ENCODE measurements around the gene HGFAC.

The HGFAC gene

DNA sequence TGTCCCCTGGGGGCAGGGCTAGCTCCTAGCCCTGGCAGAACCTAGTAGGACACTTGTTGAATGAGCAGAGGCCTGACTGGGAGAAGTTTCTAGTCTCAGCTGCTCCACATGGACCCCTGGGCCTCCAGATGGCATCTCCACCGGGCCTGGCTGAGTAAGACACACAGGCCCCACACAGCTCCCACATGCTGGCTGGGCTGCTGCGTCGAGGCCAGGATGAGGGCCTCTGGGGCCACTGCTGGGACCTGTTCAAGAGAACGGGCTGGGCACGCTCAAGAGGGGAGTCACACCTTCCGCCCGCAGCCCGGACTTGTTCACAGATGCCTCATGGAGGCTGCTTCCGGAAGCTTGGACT, 4.2 kb upstream of the HGFAC start:
- no peak overlapping the region for H3K4me3 Mint-ChIP-seq
- intact Hi-C loops (cut with micrococcal nuclease): no loop called here
- H3K27ac Mint-ChIP-seq: no peak overlapping the region
- H3K9me3 Mint-ChIP-seq: no peaks in the 10 kb centered on the region
- peaks cover 6% of the 10 kb centered on the region for H3K27me3 Mint-ChIP-seq
- peaks cover 6% of the 10 kb centered on the region for H3K36me3 Mint-ChIP-seq (ENCODE audit: low read depth)
- H3K4me1 Mint-ChIP-seq (ENCODE audit: low read depth): peaks cover 28% of the 10 kb centered on the region

DNA sequence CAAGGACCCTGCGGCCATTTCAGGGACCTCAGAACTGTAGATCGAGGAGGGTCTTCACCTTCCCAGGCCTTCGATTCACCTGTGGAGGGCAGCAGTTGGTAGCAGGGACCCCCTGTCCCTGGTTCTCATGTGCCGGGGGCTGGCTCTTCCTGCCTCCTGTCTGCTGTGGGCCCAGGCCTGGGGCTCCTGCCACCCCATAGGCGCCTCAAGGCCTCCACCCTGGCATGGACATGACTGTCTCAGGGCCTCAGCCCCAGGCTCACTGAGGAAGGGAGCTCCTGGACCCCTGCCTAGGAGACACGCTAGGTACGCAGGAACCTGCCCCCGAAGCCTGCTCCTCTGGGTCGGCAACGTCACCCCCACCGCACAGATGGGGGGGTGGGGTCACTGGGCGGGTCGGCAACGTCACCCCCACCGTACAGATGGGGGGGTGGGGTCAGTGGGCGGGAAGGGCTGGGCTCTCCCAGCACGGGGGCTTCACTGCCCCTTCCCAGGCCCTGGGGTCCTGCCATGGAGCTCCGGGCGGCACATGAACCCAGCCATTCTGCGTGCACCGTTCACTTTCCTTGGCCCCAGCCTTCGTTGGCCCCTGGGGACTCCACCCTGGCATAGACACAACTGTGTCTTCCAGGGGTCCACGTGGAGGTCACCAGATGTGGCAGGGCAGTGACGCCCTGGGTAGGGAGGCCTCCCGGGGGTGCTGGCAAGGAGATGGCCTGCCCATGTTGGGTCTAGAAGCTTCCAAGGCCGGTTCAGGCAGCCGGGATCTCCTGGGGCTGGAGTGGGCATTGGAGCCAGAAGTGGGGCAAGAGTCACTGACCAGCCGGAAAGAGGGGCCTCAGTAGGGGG, 3.5 kb upstream of the HGFAC start:
- Mint-ChIP-seq H3K27me3 (peaks cover 6% of the 10 kb centered on the region), H3K27ac (no peak overlapping the region), H3K4me3 (no peak overlapping the region), H3K9me3 (no peaks in the 10 kb centered on the region), H3K36me3 (ENCODE audit: low read depth) (peaks cover 6% of the 10 kb centered on the region), H3K4me1 (ENCODE audit: low read depth) (peaks cover 28% of the 10 kb centered on the region)
- intact Hi-C loops (cut with micrococcal nuclease): no loop called here

DNA sequence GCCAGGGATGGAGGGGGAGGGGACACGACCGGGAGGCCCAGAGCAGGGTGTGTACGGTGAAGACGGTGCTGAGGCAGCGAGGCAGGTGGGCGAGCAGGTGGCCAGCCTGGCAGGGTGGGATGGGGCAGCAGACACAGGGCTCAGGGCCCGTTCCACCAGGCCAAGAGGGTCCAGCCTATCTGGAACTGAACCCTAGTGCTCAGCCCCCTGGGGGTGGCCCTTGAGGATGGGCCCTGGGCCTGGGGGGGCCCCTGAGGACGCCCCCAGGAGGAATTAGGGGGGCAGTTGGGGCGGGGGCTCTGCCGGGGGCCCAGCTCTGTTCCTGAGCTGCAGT, 3.0 kb upstream of the HGFAC start:
- H3K4me1 Mint-ChIP-seq (ENCODE audit: low read depth): peaks cover 28% of the 10 kb centered on the region
- peaks cover under 1% of the 10 kb centered on the region for H3K36me3 Mint-ChIP-seq (ENCODE audit: low read depth)
- intact Hi-C loops (cut with micrococcal nuclease): no loop called here
- H3K9me3 Mint-ChIP-seq: no peaks in the 10 kb centered on the region
- peaks cover 6% of the 10 kb centered on the region for H3K27me3 Mint-ChIP-seq
- no peak overlapping the region for H3K4me3 Mint-ChIP-seq
- no peak overlapping the region for H3K27ac Mint-ChIP-seq

DNA sequence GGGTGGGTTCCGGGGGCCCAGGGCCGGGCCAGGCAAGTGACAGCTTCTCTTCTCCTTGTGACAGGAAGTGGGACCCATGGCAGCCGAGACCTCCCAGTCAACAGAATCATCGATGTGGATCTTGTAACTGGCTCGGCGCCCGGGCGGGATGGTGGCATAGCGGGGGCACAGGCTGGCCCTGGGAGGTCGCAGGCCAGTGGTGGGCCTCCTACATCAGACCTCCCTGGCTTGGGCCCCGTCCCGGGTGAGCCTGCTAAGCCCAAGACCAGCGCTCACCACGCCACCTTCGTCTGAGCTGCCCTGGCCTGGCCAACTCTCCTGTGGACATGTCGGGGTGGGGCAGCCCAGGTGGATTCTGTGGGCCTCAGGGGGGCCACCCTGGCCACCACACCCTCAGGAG, 2.4 kb upstream of the HGFAC start:
- H3K4me1 Mint-ChIP-seq (ENCODE audit: low read depth): peaks cover 28% of the 10 kb centered on the region
- no peaks in the 10 kb centered on the region for H3K36me3 Mint-ChIP-seq (ENCODE audit: low read depth)
- intact Hi-C loops (cut with micrococcal nuclease): no loop called here
- H3K4me3 Mint-ChIP-seq: no peak overlapping the region
- H3K27me3 Mint-ChIP-seq: peaks cover 6% of the 10 kb centered on the region
- H3K9me3 Mint-ChIP-seq: no peaks in the 10 kb centered on the region
- peak overlapping the region; percentile 75 for H3K27ac Mint-ChIP-seq

DNA sequence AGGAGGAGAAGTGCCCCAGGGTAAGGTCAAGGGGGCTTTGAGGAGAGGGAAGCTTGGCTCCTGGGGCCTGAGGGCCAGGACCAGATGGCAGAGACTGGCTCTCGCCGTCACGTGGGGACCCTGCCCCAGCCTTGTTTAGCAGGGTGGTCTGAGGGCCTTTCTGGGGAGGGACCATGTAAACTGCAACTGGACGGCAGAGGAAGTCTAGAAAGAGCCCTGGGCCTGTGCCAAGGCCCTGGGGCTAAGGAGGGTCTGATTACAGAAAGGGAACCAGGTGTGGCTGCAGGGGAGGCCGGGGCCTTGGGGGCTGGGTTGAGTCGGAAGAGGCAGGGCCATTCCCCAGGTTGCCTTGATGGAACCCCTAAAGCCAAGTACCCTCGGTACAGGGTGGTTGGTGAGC, 1.8 kb upstream of the HGFAC start:
- Mint-ChIP-seq H3K4me3 (no peak overlapping the region), H3K27ac (peak overlapping the region; percentile 75), H3K9me3 (no peaks in the 10 kb centered on the region), H3K36me3 (ENCODE audit: low read depth) (no peaks in the 10 kb centered on the region), H3K27me3 (peaks cover 6% of the 10 kb centered on the region), H3K4me1 (ENCODE audit: low read depth) (peaks cover 28% of the 10 kb centered on the region)
- intact Hi-C loops (cut with micrococcal nuclease): no loop called here

DNA sequence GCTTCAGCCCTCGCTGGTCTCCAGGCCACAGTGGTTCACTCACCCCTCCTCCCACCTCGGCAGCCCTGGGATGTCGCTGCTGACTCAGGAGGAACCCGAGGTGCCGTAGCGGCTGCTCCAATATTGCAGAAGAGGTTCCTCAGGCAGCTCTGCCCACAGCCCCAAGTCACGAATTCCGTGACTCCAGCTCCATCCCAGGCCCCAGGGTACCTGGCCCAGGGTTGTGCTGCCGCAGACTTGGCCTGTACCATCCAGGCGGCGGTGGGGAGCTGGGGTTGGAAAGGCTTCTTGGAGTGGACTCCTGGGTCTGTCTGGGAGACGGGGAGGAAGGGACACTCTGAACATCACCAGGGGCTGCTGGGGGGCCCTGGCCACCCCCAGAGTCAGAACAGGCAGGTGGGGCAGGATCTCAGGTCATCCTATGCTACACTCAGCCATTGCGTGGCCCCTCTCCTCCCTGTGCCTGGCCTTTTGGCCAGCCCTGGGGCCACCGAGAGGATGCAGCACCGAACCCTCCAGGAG, 728 bp upstream of the HGFAC start:
- no peaks in the 10 kb centered on the region for H3K9me3 Mint-ChIP-seq
- H3K27ac Mint-ChIP-seq: no peak overlapping the region
- no peaks in the 10 kb centered on the region for H3K36me3 Mint-ChIP-seq (ENCODE audit: low read depth)
- H3K4me1 Mint-ChIP-seq (ENCODE audit: low read depth): peaks cover 28% of the 10 kb centered on the region
- intact Hi-C loops (cut with micrococcal nuclease): no loop called here
- H3K4me3 Mint-ChIP-seq: no peak overlapping the region
- peaks cover 6% of the 10 kb centered on the region for H3K27me3 Mint-ChIP-seq

DNA sequence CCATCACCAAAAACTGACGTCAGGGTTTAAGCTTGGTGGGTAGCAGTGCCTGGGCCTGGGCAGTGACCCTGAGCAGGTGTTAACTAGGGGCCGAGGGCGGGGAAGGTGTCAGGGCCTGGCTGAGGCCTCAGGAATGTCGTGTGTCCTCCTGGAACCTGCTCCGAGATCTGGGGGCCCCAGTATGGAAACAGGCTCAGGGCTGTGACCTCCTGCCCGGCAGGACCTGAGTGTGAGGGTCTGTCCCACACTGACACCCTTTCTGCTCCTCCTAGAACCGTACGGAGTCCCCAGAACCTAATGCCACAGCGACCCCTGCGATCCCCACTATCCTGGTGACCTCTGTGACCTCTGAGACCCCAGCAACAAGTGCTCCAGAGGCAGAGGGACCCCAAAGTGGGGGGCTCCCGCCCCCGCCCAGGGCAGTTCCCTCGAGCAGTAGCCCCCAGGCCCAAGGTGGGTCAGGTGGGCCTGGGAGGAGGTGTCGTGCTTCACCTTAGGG, 741 bp downstream of the HGFAC start:
- no peaks in the 10 kb centered on the region for H3K9me3 Mint-ChIP-seq
- H3K4me3 Mint-ChIP-seq: no peak overlapping the region
- no peaks in the 10 kb centered on the region for H3K36me3 Mint-ChIP-seq (ENCODE audit: low read depth)
- intact Hi-C loops (cut with micrococcal nuclease): no loop called here
- H3K4me1 Mint-ChIP-seq (ENCODE audit: low read depth): peaks cover 18% of the 10 kb centered on the region
- no peak overlapping the region for H3K27ac Mint-ChIP-seq
- peaks cover 6% of the 10 kb centered on the region for H3K27me3 Mint-ChIP-seq

DNA sequence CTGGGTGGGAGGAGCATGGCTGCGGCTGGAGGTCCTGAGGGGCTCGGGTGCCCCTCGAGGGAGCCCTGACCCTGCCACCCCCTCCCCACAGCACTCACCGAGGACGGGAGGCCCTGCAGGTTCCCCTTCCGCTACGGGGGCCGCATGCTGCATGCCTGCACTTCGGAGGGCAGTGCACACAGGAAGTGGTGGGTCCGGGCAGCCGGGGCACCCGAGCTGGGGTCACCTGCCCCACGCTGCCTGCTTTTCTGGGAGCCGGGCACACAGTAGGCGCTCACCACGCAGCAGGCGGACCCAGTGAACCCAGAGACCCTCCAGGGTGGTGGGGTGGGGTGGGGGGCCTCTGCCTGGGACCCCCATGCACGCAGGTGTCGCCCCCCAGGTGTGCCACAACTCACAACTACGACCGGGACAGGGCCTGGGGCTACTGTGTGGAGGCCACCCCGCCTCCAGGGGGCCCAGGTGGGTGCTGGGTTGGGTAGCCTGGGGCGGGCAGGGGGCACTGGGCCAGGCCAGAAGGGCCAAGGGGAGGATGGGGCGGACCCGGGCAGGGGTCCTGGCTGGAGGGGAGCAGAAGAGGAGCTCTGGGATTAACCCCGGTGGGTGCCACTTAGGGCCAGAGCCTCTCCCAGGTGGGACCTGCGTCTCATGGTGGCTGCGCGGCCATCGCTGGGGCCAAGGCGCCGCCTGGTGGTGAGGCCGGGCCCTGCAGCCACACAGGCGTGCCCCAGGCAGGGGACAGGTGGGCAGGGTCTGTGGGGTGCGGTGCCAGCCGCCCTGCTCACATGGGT, 1.4 kb downstream of the HGFAC start:
- H3K4me3 Mint-ChIP-seq: no peak overlapping the region
- peaks cover 18% of the 10 kb centered on the region for H3K4me1 Mint-ChIP-seq (ENCODE audit: low read depth)
- intact Hi-C loops (cut with micrococcal nuclease): loop anchor here (1.0 kb wide), 1 partner anchor 97 kb away; no protein-coding TSS in a partner anchor
- H3K36me3 Mint-ChIP-seq (ENCODE audit: low read depth): no peaks in the 10 kb centered on the region
- no peak overlapping the region for H3K27ac Mint-ChIP-seq
- peaks cover 6% of the 10 kb centered on the region for H3K27me3 Mint-ChIP-seq
- H3K9me3 Mint-ChIP-seq: no peaks in the 10 kb centered on the region

DNA sequence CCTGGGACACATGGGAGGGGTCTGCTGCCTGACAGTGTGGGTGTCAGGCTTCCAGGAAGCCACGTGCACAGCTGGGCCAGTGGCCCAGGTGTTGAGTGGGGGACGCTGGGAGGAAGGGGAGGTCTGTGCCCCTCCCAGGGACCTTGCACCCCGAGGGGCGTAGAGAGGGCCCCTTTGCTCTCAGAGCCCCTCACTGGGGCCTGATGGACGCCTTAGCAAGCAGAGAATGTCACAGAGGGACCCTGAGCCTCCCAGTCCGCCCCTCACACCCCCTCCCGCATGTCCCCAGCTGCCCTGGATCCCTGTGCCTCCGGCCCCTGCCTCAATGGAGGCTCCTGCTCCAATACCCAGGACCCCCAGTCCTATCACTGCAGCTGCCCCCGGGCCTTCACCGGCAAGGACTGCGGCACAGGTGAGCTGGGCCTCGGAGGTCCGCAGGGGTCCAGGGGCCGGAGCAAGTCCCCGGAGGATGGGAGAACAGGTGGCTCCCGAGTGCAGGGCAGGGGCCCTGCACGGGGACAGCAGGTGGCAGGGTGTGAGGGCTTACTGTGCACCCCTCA, 2.1 kb downstream of the HGFAC start:
- intact Hi-C loops (cut with micrococcal nuclease): loop anchor here (1.0 kb wide), 1 partner anchor 98 kb away; no protein-coding TSS in a partner anchor
- H3K27ac Mint-ChIP-seq: no peak overlapping the region
- H3K36me3 Mint-ChIP-seq (ENCODE audit: low read depth): no peaks in the 10 kb centered on the region
- peaks cover 18% of the 10 kb centered on the region for H3K4me1 Mint-ChIP-seq (ENCODE audit: low read depth)
- H3K9me3 Mint-ChIP-seq: no peaks in the 10 kb centered on the region
- H3K27me3 Mint-ChIP-seq: peaks cover 6% of the 10 kb centered on the region
- H3K4me3 Mint-ChIP-seq: no peak overlapping the region

DNA sequence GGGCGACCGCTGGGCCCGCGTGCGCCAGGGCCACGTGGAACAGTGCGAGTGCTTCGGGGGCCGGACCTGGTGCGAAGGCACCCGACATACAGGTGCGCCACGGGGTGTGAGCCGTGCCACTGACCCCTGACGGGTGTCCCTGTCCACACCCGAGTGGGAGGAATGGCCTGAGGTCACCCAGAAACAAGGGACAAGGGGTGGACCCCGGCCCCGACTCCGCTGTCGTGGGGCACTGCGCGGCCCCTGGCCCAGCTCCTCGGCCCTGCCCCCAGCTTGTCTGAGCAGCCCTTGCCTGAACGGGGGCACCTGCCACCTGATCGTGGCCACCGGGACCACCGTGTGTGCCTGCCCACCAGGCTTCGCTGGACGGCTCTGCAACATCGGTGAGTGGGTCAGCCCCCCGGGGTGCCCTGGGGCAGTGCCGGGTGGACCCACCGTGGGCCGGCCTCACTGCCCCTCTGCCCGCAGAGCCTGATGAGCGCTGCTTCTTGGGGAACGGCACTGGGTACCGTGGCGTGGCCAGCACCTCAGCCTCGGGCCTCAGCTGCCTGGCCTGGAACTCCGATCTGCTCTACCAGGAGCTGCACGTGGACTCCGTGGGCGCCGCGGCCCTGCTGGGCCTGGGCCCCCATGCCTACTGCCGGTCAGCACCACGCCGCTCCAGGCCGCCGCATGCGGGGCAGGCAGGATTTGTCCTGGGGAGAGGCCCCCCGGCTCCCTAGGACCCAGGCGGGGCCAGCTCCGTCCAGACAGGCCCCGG, 2.8 kb downstream of the HGFAC start:
- Mint-ChIP-seq H3K4me3 (no peak overlapping the region), H3K9me3 (no peaks in the 10 kb centered on the region), H3K4me1 (ENCODE audit: low read depth) (peaks cover 18% of the 10 kb centered on the region), H3K36me3 (ENCODE audit: low read depth) (no peaks in the 10 kb centered on the region), H3K27me3 (peaks cover 8% of the 10 kb centered on the region), H3K27ac (no peak overlapping the region)
- intact Hi-C loops (cut with micrococcal nuclease): no loop called here

DNA sequence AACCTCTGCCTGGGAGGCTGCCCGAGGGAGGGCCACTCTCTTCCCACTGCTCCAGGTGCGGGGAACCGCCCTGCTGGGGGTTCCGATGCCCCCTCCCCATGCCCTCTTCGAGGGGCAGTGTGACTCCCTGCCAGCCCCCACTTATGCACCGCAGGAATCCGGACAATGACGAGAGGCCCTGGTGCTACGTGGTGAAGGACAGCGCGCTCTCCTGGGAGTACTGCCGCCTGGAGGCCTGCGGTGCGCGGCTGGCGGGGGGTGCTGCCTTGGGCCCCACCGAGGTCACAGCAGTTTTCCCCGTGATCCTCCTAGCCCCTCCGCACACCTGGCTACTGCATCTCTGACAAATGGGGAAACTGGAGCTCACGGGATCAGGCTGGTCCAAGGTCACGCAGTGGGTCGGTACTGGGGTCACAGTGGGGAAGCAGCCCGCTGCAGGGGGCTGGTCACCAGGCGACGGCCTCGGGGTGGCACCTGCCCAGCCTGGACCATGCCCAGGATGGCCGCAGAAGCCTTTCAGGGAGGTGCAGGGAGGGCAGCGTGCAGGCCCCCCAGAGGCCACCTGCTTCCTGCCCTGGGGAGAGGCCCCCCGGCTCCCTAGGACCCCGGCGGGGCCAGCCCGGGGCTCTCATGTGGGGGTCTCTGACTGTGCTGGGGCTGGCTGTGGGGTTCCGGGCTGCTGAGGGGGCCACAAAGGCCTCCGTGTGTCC, 3.5 kb downstream of the HGFAC start:
- Mint-ChIP-seq H3K27me3 (peaks cover 4% of the 10 kb centered on the region), H3K4me3 (no peak overlapping the region), H3K9me3 (no peaks in the 10 kb centered on the region), H3K36me3 (ENCODE audit: low read depth) (no peaks in the 10 kb centered on the region), H3K4me1 (ENCODE audit: low read depth) (peaks cover 10% of the 10 kb centered on the region), H3K27ac (no peak overlapping the region)
- intact Hi-C loops (cut with micrococcal nuclease): no loop called here

DNA sequence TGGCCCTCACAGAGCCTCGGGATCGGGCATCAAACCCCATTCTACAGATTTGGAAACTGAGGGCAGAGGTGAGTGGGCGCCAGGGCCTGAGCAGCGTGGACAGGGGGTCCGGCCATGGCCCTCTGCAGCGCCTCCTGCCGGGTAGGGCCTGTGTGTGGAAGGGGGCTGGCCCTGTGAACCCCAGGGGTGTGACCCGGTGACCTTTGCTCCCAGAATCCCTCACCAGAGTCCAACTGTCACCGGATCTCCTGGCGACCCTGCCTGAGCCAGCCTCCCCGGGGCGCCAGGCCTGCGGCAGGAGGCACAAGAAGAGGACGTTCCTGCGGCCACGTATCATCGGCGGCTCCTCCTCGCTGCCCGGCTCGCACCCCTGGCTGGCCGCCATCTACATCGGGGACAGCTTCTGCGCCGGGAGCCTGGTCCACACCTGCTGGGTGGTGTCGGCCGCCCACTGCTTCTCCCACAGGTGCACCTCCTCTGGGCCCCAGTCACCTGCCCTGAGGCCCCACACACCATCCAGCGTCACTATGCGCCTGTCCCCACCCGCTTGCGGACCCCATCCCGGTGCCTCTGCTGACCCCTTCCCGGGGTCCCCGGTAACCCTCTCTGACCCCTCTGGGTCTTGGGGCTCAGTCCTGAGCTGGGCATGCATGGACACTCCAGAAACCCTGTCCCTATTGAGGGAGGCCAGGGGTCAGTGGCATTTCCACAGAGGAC, 4.2 kb downstream of the HGFAC start:
- Mint-ChIP-seq H3K27me3 (peaks cover 10% of the 10 kb centered on the region), H3K4me1 (ENCODE audit: low read depth) (peaks cover 7% of the 10 kb centered on the region), H3K36me3 (ENCODE audit: low read depth) (no peaks in the 10 kb centered on the region), H3K27ac (no peak overlapping the region), H3K9me3 (no peaks in the 10 kb centered on the region), H3K4me3 (no peak overlapping the region)
- intact Hi-C loops (cut with micrococcal nuclease): no loop called here

All from dendritic cell treated with granulocyte-macrophage colony-stimulating factor and Interleukin-4, amounts not matched to agents 40 ng/mL and 50 ng/mL, for 4 days (primary cell).